C4-2B (cell line): Measurements from ENCODE around the gene USP11.
A peak's percentile ranks its signal among the peaks of the same experiment; 100 is the strongest.

Source experiments
- H3K27ac ChIP-seq: fragments of 450-650 bp; 2 replicates; pipeline ENCODE4 v1.5.1; 2017
- CTCF ChIP-seq: fragments of 450-650 bp; conservative IDR thresholded peaks from 2 replicates; pipeline ENCODE4 v1.5.1; 2017; ENCODE audit warnings: mild to moderate bottlenecking
- ZFX ChIP-seq: fragments of 450-650 bp; IDR thresholded peaks from 2 replicates; pipeline ENCODE4 v1.6.1; 2017

The USP11 gene

GRCh38 chrX:47218920-47219815, 13.6 kb upstream of the USP11 start:
- no peak for TF ChIP-seq CTCF
- peak; percentile 18; the same call in 1 of the 2 replicates for TF ChIP-seq ZFX
- H3K27ac ChIP-seq, result peak overlapping the region; percentile 100

DNA sequence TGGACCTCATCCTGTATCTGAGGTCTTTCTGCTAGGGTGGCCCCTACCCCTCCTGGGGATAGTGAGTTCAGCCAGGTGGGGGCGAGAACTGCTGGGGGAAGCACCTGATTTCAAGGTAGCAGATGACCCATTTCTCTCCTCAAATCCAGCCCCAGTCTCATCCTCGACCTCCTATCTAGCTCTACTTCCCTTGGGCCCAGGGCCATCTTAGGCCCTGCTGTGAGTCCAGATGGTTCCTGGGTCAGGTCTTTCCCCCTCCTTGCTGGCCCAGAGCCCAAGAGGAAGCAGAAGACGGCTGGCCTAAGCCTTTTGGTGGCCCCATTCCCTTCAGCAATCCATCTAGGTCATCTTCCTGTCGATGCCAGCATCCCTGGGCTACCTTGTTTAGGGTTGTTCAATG, 11.1 kb upstream of the USP11 start:
- no peak for TF ChIP-seq ZFX
- no peak for TF ChIP-seq CTCF
- H3K27ac ChIP-seq, result no peak overlapping the region

GRCh38 chrX:47222751-47223350, 10.0 kb upstream of the USP11 start:
- H3K27ac ChIP-seq, result no peak overlapping the region
- TF ChIP-seq ZFX (no peak), CTCF (no peak)

DNA sequence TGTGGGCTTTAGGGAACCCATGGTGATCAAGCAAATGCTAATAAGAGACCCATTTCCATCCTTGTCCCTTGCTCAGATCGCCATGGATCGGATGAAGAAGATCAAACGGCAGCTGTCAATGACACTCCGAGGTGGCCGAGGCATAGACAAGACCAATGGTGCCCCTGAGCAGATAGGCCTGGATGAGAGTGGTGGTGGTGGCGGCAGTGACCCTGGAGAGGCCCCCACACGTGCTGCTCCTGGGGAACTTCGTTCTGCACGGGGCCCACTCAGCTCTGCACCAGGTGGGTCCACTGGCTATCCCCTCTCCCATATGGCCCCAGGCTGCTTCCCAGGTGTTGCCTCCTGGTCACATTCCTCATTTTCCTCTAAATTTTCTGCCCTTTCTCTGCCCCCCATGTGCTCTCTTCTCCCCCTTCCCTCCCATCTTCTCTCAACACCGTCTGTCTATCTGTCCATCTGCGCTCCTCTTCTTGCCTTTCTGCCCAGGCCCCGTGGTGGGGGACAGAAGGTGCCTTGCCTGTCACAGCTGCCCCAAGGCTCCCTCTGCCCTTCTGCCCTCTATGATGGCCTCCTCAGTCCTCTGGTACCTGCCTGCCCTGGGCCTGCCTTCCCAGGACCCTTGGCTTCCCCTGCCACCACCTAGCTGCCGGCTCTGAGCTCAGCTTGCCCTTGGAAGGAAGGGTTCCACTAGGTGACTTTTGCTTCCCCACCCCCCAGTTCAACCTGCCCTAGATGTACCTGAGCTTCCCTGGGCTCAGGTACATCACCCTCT, 9.1 kb upstream of the USP11 start:
- TF ChIP-seq CTCF (no peak), ZFX (no peak)
- no peak overlapping the region for H3K27ac ChIP-seq

- TF ChIP-seq CTCF, result no peak
- no peak overlapping the region for H3K27ac ChIP-seq
Observed at GRCh38 chrX:47224266-47224895, 8.4 kb upstream of the USP11 start.

- no peak overlapping the region for H3K27ac ChIP-seq
- TF ChIP-seq ZFX, result no peak
- TF ChIP-seq CTCF, result no peak
Observed at GRCh38 chrX:47224896-47225290, 7.9 kb upstream of the USP11 start.
